Mesendoderm (in vitro differentiated cells): ENCODE results near the gene CERKL.

Experiments used
- DNase-seq: peaks from one replicate; pipeline ENCODE4 v3.0.0; 2013
- H2AK5ac ChIP-seq: 2 replicates; pipeline ENCODE4 v1.6.1; 2013; ENCODE audit warnings: low read length, inconsistent platforms
- H2BK120ac ChIP-seq: 2 replicates; pipeline ENCODE4 v1.6.1; 2013; ENCODE audit warnings: low read depth, mild to moderate bottlenecking, low read length, moderate library complexity, mixed read lengths
- H2BK15ac ChIP-seq: replicated peaks from 2 replicates; pipeline ENCODE4 v1.6.1; 2013; ENCODE audit warnings: low read depth, mild to moderate bottlenecking, moderate library complexity
- H2BK5ac ChIP-seq: 2 replicates; pipeline ENCODE4 v1.6.1; 2013; ENCODE audit warnings: low read length, inconsistent platforms
- H3K18ac ChIP-seq: 2 replicates; pipeline ENCODE4 v1.6.1; 2013; ENCODE audit warnings: mild to moderate bottlenecking, low read length, mixed read lengths
- H3K23ac ChIP-seq: one replicate; pipeline ENCODE4 v1.6.1; 2013; ENCODE audit warnings: low read length
- H3K27ac ChIP-seq: 2 replicates; pipeline ENCODE4 v1.5.1; 2013; ENCODE audit warnings: low read depth, mild to moderate bottlenecking, inconsistent platforms, low read length, moderate library complexity
- H3K27me3 ChIP-seq: 2 replicates; pipeline ENCODE4 v1.6.1; 2013; ENCODE audit warnings: low read length, control low read depth, mild to moderate bottlenecking, inconsistent platforms; ENCODE audit not compliant: insufficient read depth, poor library complexity
- H3K36me3 ChIP-seq: 2 replicates; pipeline ENCODE4 v1.6.1; 2013; ENCODE audit warnings: low read length, inconsistent platforms; ENCODE audit not compliant: control insufficient read depth, insufficient read depth
- H3K4ac ChIP-seq: one replicate; pipeline ENCODE4 v1.6.1; 2013; ENCODE audit warnings: low read depth, mild to moderate bottlenecking, low read length, moderate library complexity
- H3K4me1 ChIP-seq: 2 replicates; pipeline ENCODE4 v1.6.1; 2013; ENCODE audit warnings: low read depth, low read length, inconsistent platforms; ENCODE audit not compliant: control insufficient read depth
- H3K4me2 ChIP-seq: 2 replicates; pipeline ENCODE4 v1.6.1; 2013; ENCODE audit warnings: low read length
- H3K4me3 ChIP-seq: 2 replicates; pipeline ENCODE4 v1.5.1; 2013; ENCODE audit warnings: mild to moderate bottlenecking, low read length
- H3K56ac ChIP-seq: one replicate; pipeline ENCODE4 v1.6.1; 2013; ENCODE audit warnings: low read length
- H3K79me1 ChIP-seq: 2 replicates; pipeline ENCODE4 v1.6.1; 2013; ENCODE audit warnings: low read length, inconsistent platforms
- H3K79me2 ChIP-seq: 2 replicates; pipeline ENCODE4 v1.6.1; 2013; ENCODE audit warnings: mild to moderate bottlenecking, low read length; ENCODE audit not compliant: control insufficient read depth, insufficient read depth
- H3K9ac ChIP-seq: 2 replicates; pipeline ENCODE4 v1.6.1; 2013; ENCODE audit warnings: low read length, inconsistent platforms
- H4K5ac ChIP-seq: one replicate; pipeline ENCODE4 v1.6.1; 2013; ENCODE audit warnings: low read length
- H4K8ac ChIP-seq: one replicate; pipeline ENCODE4 v1.6.1; 2013; ENCODE audit warnings: low read depth, mild to moderate bottlenecking, control low read depth, low read length, moderate library complexity
- WGBS: extraction: QIAGEN DNeasy Blood & Tissue Kit; methylation state at CpG from one replicate; pipeline ENCODE4 v1.1.7; 2013; ENCODE audit warnings: low lambda C conversion rate, missing lambda C conversion rate; ENCODE audit not compliant: insufficient coverage; ENCODE audit errors: extremely low coverage; 5-methylcytosine and 5-hydroxymethylcytosine counted together

Gene CERKL

DNA sequence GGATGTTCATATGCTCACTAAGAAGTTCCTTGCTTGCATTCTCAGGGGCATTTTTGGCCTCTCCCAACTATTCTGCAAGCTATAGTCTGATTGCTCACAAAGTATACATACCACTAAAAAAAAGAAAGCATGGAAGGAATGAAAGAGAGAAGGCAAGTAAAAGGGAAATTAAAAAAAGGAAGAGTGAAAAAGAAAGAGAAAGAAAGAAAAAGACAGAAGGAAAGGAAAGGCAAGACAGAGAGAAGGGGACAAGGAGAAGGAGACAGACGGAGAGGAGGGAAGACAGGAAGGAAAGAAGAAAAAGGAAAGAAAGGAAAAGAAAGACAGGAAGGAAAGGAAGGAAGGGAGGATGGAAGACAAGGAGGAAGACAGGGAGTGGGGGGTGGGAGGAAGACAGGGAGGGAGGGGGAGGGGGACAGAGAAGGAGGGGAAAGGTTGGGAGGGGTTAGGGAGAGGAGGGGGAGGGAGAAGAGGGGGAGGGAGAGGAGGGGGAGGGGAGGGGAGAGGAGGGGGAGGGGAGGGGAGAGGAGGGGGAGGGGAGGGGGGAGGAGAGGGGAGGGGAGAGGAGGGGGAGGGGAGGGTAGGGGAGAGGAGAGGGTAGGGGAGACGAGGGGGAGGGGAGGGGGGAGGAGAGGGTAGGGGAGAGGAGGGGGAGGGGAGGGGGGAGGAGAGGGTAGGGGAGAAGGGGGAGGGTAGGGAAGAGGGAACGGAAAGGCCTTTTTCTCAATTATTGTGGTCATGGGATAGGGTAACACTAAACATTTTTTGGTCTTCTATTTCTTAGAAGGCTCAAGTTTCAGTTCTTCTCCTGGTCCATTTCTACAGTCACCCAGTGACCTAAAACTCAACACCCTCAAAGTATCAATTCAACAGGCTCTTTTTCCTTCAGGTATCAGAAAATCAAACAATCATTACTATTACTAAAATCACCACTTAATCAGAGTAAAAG lies 50.7 kb downstream of the CERKL start:
- H3K4me2 ChIP-seq, result no peak overlapping the region
- H2BK15ac ChIP-seq, result no peak overlapping the region
- no peak overlapping the region for H3K9ac ChIP-seq
- no peaks in the 10 kb centered on the region for H3K79me1 ChIP-seq
- H3K4ac ChIP-seq, result no peak overlapping the region
- no peak overlapping the region for H2AK5ac ChIP-seq
- no CpG with 5 or more reads among the region's 3 CpGs for WGBS
- H3K23ac ChIP-seq, result no peak overlapping the region
- H3K18ac ChIP-seq, result no peak overlapping the region
- DNase-seq, result no peak
- H3K79me2 ChIP-seq, result no peaks in the 10 kb centered on the region
- H3K27ac ChIP-seq, result no peak overlapping the region
- H2BK120ac ChIP-seq, result no peak overlapping the region
- H3K4me1 ChIP-seq, result no peaks in the 10 kb centered on the region
- H3K56ac ChIP-seq, result no peak overlapping the region
- no peak overlapping the region for H4K8ac ChIP-seq
- no peak overlapping the region for H4K5ac ChIP-seq
- no peaks in the 10 kb centered on the region for H3K36me3 ChIP-seq
- H3K27me3 ChIP-seq, result no peaks in the 10 kb centered on the region
- no peak overlapping the region for H3K4me3 ChIP-seq
- no peak overlapping the region for H2BK5ac ChIP-seq

GRCh38 chr2:181602017-181602416 lies 54.9 kb downstream of the CERKL start:
- H3K4ac ChIP-seq, result no peak overlapping the region
- WGBS, result no CpG with 5 or more reads among the region's 1 CpG
- H3K4me2 ChIP-seq, result no peak overlapping the region
- no peak for DNase-seq
- no peaks in the 10 kb centered on the region for H3K36me3 ChIP-seq
- H4K5ac ChIP-seq, result no peak overlapping the region
- no peaks in the 10 kb centered on the region for H3K4me1 ChIP-seq
- no peak overlapping the region for H3K4me3 ChIP-seq
- H3K56ac ChIP-seq, result no peak overlapping the region
- H3K79me1 ChIP-seq, result no peaks in the 10 kb centered on the region
- H4K8ac ChIP-seq, result no peak overlapping the region
- H3K27me3 ChIP-seq, result no peaks in the 10 kb centered on the region
- no peaks in the 10 kb centered on the region for H3K79me2 ChIP-seq
- H3K27ac ChIP-seq, result no peak overlapping the region
- no peak overlapping the region for H3K18ac ChIP-seq
- no peak overlapping the region for H2AK5ac ChIP-seq
- H3K9ac ChIP-seq, result no peak overlapping the region
- no peak overlapping the region for H2BK120ac ChIP-seq
- no peak overlapping the region for H2BK5ac ChIP-seq
- H3K23ac ChIP-seq, result no peak overlapping the region
- no peak overlapping the region for H2BK15ac ChIP-seq

DNA sequence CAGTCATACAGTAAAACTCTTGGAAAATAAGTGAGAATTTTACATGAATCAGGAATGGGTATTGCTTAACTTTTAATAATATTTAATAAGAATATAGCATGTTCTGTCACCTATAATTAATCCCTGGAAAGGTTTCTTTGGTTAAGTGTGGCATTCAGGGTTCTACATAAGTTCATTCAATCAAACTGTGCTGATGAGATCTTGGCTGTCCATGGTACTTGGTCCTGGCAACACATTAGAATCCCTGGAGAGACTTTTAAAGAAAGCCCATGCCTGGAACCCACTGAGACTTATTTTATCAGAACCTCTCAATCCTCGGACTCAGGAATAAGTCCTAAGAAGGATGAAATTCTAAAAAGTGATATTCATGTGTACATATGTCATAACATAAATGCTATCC lies 60.3 kb downstream of the CERKL start:
- Histone ChIP-seq H2BK120ac (no peak overlapping the region), H2AK5ac (no peak overlapping the region), H3K9ac (no peak overlapping the region), H3K27me3 (no peaks in the 10 kb centered on the region), H3K23ac (no peak overlapping the region), H3K79me1 (no peaks in the 10 kb centered on the region), H4K8ac (no peak overlapping the region), H3K4me3 (no peak overlapping the region), H3K56ac (no peak overlapping the region), H2BK5ac (no peak overlapping the region), H3K4me1 (no peaks in the 10 kb centered on the region), H3K18ac (no peak overlapping the region), H3K79me2 (no peaks in the 10 kb centered on the region), H3K27ac (no peak overlapping the region), H2BK15ac (no peak overlapping the region), H3K36me3 (no peaks in the 10 kb centered on the region), H4K5ac (no peak overlapping the region), H3K4me2 (no peak overlapping the region), H3K4ac (no peak overlapping the region)
- no peak for DNase-seq
- WGBS, result no CpG with 5 or more reads among the region's 1 CpG

DNA sequence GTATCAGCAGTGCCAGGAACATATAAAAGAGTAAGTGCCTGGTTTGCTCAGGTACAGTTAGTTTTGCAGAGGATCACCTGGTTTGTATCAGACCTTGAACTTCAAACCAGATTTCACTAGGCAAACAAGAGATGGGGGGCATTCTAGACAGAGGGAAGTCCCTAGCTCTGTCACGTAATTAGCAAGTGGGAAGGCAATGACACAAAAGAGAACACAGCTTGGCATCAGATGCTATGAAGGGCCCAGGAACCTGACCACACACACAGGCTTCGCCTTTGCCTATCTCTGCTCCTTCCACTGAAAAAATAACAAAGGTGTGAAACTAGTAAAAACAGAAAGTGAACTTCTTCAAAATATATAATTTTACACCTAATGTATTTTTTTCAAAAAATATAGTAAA lies 62.6 kb downstream of the CERKL start:
- H3K18ac ChIP-seq, result no peak overlapping the region
- H3K4ac ChIP-seq, result no peak overlapping the region
- no peaks in the 10 kb centered on the region for H3K79me2 ChIP-seq
- H3K4me1 ChIP-seq, result no peaks in the 10 kb centered on the region
- no peak overlapping the region for H3K9ac ChIP-seq
- no peak for DNase-seq
- H3K27me3 ChIP-seq, result no peaks in the 10 kb centered on the region
- H3K4me3 ChIP-seq, result no peak overlapping the region
- H3K23ac ChIP-seq, result no peak overlapping the region
- H2AK5ac ChIP-seq, result no peak overlapping the region
- H4K5ac ChIP-seq, result no peak overlapping the region
- no peak overlapping the region for H4K8ac ChIP-seq
- H2BK5ac ChIP-seq, result no peak overlapping the region
- no peaks in the 10 kb centered on the region for H3K36me3 ChIP-seq
- H3K4me2 ChIP-seq, result no peak overlapping the region
- H3K27ac ChIP-seq, result no peak overlapping the region
- H3K56ac ChIP-seq, result no peak overlapping the region
- H3K79me1 ChIP-seq, result no peaks in the 10 kb centered on the region
- no CpG with 5 or more reads among the region's 2 CpGs for WGBS
- H2BK120ac ChIP-seq, result no peak overlapping the region
- H2BK15ac ChIP-seq, result no peak overlapping the region

GRCh38 chr2:181589779-181590178 lies 67.1 kb downstream of the CERKL start:
- Histone ChIP-seq H3K36me3 (no peaks in the 10 kb centered on the region), H2AK5ac (no peak overlapping the region), H3K56ac (no peak overlapping the region), H4K8ac (no peak overlapping the region), H3K4ac (no peak overlapping the region), H3K27ac (no peak overlapping the region), H3K4me3 (no peak overlapping the region), H4K5ac (no peak overlapping the region), H3K4me1 (no peaks in the 10 kb centered on the region), H3K9ac (no peak overlapping the region), H3K79me1 (no peaks in the 10 kb centered on the region), H3K4me2 (no peak overlapping the region), H3K27me3 (no peaks in the 10 kb centered on the region), H2BK120ac (no peak overlapping the region), H3K79me2 (no peaks in the 10 kb centered on the region), H2BK15ac (no peak overlapping the region), H2BK5ac (no peak overlapping the region), H3K18ac (no peak overlapping the region), H3K23ac (no peak overlapping the region)
- DNase-seq, result no peak
- no CpG with 5 or more reads among the region's 2 CpGs for WGBS

- H3K23ac ChIP-seq, result no peak overlapping the region
- no peak overlapping the region for H3K27ac ChIP-seq
- no peak overlapping the region for H3K4ac ChIP-seq
- no peak overlapping the region for H2BK15ac ChIP-seq
- no peak overlapping the region for H2BK120ac ChIP-seq
- no peak overlapping the region for H3K18ac ChIP-seq
- peak; percentile 63 for DNase-seq
- H3K4me1 ChIP-seq, result no peaks in the 10 kb centered on the region
- no peak overlapping the region for H3K9ac ChIP-seq
- no peaks in the 10 kb centered on the region for H3K79me2 ChIP-seq
- no peaks in the 10 kb centered on the region for H3K36me3 ChIP-seq
- H2AK5ac ChIP-seq, result no peak overlapping the region
- H3K56ac ChIP-seq, result no peak overlapping the region
- H3K27me3 ChIP-seq, result no peaks in the 10 kb centered on the region
- no peak overlapping the region for H3K4me3 ChIP-seq
- no CpG with 5 or more reads among the region's 3 CpGs for WGBS
- H3K4me2 ChIP-seq, result no peak overlapping the region
- no peaks in the 10 kb centered on the region for H3K79me1 ChIP-seq
- H2BK5ac ChIP-seq, result no peak overlapping the region
- H4K5ac ChIP-seq, result no peak overlapping the region
- H4K8ac ChIP-seq, result no peak overlapping the region
Measured at GRCh38 chr2:181588546-181588945, 68.4 kb downstream of the CERKL start.
